HEK293T (cell line): ENCODE results near the gene OSBPL2.

Experiments used
- CTCF ChIA-PET: fragments of 350-600 bp; formaldehyde crosslinking; extraction: SDS; loops from one replicate; lab custom pipeline; 2021; ENCODE audit warnings: antibody characterized with exemption, inconsistent platforms; lab: Yijun Ruan, JAX
- POLR2A ChIA-PET: fragments of 350-600 bp; formaldehyde crosslinking; extraction: SDS; loops from one replicate; lab custom pipeline; 2020; ENCODE audit warnings: antibody characterized with exemption, inconsistent platforms; lab: Yijun Ruan, JAX
- DNase-seq: peaks from one replicate; pipeline ENCODE4 v3.0.0; 2012; ENCODE audit warnings: mixed read lengths; ENCODE audit errors: extremely low spot score
- ARNT ChIP-seq: fragments of 450-650 bp; IDR thresholded peaks from 2 replicates; pipeline ENCODE4 v1.6.1; 2017; ENCODE audit warnings: mild to moderate bottlenecking
- BHLHE40 ChIP-seq: fragments of 450-650 bp; IDR thresholded peaks from 2 replicates; pipeline ENCODE4 v1.6.1; 2016; ENCODE audit warnings: mild to moderate bottlenecking, moderate library complexity, borderline replicate concordance
- CTBP1 ChIP-seq: fragments of 450-650 bp; IDR thresholded peaks from 2 replicates; pipeline ENCODE4 v1.6.1; 2016; ENCODE audit warnings: borderline replicate concordance
- ELF4 ChIP-seq: fragments of 450-650 bp; IDR thresholded peaks from 2 replicates; pipeline ENCODE4 v1.6.1; 2017; ENCODE audit warnings: antibody characterized with exemption
- FOXA1 ChIP-seq: fragments of 450-650 bp; IDR thresholded peaks from 2 replicates; pipeline ENCODE4 v1.6.1; 2016; ENCODE audit warnings: mild to moderate bottlenecking
- FOXK2 ChIP-seq: fragments of 450-650 bp; IDR thresholded peaks from 2 replicates; pipeline ENCODE4 v1.6.1; 2016; ENCODE audit warnings: mild to moderate bottlenecking
- FOXM1 ChIP-seq: fragments of 450-650 bp; IDR thresholded peaks from 2 replicates; pipeline ENCODE4 v1.6.1; 2017; ENCODE audit warnings: mild to moderate bottlenecking, borderline replicate concordance
- HDGF ChIP-seq: fragments of 450-650 bp; IDR thresholded peaks from 2 replicates; pipeline ENCODE4 v1.6.1; 2017; ENCODE audit warnings: antibody characterized with exemption, borderline replicate concordance
- L3MBTL2 ChIP-seq: fragments of 450-650 bp; conservative IDR thresholded peaks from 2 replicates; pipeline ENCODE4 v1.6.1; 2016; ENCODE audit warnings: mild to moderate bottlenecking
- LEF1 ChIP-seq: fragments of 450-650 bp; IDR thresholded peaks from 2 replicates; pipeline ENCODE4 v1.6.1; 2017; ENCODE audit warnings: mild to moderate bottlenecking, borderline replicate concordance
- NFRKB ChIP-seq: fragments of 450-650 bp; IDR thresholded peaks from 2 replicates; pipeline ENCODE4 v1.6.1; 2016; ENCODE audit warnings: mild to moderate bottlenecking, moderate library complexity
- SP1 ChIP-seq: fragments of 450-650 bp; IDR thresholded peaks from 2 replicates; pipeline ENCODE4 v1.6.1; 2017
- SUZ12 ChIP-seq: fragments of 450-650 bp; IDR thresholded peaks from 2 replicates; pipeline ENCODE4 v1.6.1; 2016; ENCODE audit warnings: mild to moderate bottlenecking
- TARDBP ChIP-seq: fragments of 450-650 bp; IDR thresholded peaks from 2 replicates; pipeline ENCODE4 v1.6.1; 2016
- ZNF384 ChIP-seq: fragments of 450-650 bp; IDR thresholded peaks from 2 replicates; pipeline ENCODE4 v1.6.1; 2016
- TF ChIP-seq, protein P1 (sequence below): fragments of 450-650 bp; IDR thresholded peaks from 2 replicates; pipeline ENCODE4 v1.6.1; 2016

Gene OSBPL2

DNA sequence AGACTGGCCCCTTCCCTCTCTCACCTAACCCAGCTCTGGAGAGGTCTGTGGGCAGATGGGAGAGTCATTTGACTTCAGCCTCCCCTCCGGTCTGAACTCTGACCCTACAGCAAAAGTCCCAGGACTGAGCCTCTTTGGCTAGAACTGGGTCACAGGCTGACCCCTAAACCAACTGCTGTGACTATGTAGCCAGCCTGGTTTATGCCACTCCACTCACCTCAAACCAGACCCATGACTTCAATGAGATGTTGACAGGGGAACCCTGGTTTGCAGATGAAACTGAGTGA, 864 bp upstream of the OSBPL2 start:
- no peak for DNase-seq
- TF ChIP-seq NFRKB = no peak
- ChIA-PET CTCF (no interaction called here), POLR2A (no interaction called here)

DNA sequence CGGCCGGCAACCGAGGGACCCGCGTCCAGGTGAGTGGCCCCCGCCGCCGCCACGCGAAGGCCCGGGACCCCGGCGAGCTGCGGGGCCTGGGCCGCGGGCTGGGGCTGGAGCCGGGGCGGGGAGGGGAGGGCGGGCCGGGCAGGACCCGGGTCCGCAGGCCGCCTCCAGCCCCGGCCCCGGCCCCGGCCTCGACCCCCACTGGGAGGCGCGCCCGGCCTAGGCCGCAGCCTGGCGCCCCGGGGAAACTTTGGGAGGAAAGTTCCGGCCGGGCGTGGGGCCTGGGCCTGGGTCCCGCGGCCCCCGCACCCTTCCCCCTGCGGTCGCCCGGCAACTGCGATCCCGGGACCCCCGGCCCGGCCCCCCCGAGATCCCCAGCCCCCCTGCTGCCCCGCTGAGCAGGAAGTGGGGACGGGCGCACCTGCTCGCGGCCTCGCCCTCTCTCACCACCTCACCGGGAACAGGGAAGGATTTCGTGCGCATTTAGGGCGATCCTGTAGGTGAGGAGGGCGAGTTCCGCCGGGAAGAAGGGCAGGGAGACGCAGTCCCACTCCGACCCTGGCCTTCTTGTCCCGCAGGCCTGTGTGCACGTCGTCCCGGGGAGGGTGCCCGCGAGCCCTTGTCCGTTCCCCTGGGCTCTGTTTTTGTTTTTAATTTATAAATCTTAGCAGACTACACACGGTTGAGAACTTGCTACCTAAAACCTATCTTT, 402 bp downstream of the OSBPL2 start:
- no peak for TF ChIP-seq L3MBTL2
- no peak for TF ChIP-seq ELF4
- TF ChIP-seq, protein P1, sequence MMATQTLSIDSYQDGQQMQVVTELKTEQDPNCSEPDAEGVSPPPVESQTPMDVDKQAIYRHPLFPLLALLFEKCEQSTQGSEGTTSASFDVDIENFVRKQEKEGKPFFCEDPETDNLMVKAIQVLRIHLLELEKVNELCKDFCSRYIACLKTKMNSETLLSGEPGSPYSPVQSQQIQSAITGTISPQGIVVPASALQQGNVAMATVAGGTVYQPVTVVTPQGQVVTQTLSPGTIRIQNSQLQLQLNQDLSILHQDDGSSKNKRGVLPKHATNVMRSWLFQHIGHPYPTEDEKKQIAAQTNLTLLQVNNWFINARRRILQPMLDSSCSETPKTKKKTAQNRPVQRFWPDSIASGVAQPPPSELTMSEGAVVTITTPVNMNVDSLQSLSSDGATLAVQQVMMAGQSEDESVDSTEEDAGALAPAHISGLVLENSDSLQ = no peak
- peak; percentile 33 for DNase-seq
- CTCF ChIA-PET = no interaction called here
- POLR2A ChIA-PET = no interaction called here

DNA sequence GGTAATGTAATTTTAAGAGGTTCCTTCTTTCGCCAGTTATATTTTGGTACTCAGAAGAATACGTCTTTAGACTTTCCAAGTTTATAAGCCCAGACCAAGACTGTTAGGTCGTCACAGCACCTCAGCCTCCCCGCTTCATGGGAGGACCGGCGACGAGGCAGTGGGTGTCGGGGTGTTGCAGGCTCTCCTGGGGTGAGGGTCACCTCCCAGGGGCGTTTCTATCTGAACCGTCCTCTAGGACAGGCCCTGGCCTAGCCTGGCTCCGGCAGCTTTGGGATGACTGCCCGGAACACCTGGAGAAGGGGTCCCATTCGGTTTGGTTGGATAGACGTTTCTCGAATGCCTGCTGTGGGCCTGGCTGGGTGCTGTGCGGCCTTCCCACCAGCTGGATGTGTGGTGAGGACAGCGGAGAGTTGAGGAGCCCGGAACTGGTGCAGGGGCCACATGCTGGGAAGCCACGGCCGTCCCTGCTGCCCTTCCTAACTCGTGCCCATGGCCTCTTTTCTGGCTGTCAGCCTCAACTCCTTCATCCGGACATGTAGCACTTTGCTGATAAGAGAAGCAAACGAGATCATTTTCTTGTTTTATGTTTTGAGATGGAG, 1.1 kb downstream of the OSBPL2 start:
- ChIA-PET CTCF (no interaction called here), POLR2A (no interaction called here)
- no peak for DNase-seq
- no peak for TF ChIP-seq ZNF384
- no peak for TF ChIP-seq FOXM1
- TF ChIP-seq FOXA1 = no peak
- no peak for TF ChIP-seq ELF4
- TF ChIP-seq NFRKB = no peak
- TF ChIP-seq HDGF = no peak
- no peak for TF ChIP-seq LEF1
- TF ChIP-seq SP1 = no peak
- TF ChIP-seq, protein P1 = no peak
- TF ChIP-seq L3MBTL2 = no peak
- no peak for TF ChIP-seq SUZ12
- no peak for TF ChIP-seq CTBP1
- no peak for TF ChIP-seq TARDBP
- no peak for TF ChIP-seq FOXK2
- TF ChIP-seq BHLHE40 = no peak
- no peak for TF ChIP-seq ARNT

DNA sequence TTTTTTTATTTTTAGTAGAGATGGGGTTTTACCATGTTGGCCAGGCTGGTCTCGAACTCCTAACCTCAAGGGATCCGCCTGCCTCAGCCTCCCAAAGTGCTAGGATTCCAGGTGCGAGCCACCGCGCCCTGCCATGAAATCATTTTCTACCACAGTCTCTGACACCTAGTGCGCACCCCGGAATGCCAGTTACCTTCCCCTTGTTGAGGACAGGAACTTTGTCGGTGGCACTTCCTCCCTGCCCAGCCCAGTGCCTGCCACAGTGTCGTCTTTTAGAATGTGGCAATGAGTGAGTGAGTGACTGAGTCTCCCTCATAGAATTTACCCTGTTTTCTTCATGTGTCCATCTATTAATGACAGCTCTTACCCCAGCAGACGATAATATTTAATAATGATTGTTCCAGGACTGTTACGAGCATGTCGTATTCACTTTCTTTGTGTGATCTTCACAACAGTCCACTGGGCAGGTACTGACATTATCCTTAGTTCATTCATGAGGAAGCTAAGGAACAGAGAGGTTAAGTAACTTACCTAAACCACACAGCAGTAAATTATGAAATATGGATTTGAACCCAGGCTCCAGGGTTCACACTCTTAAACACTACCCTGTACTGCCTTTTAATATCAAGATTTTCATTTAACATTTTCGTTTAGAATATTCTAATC, 1.8 kb downstream of the OSBPL2 start:
- CTCF ChIA-PET = no interaction called here
- no peak for TF ChIP-seq NFRKB
- TF ChIP-seq ARNT = no peak
- TF ChIP-seq FOXM1 = no peak
- TF ChIP-seq, protein P1 = no peak
- no peak for TF ChIP-seq SP1
- TF ChIP-seq ZNF384 = no peak
- TF ChIP-seq ELF4 = no peak
- no peak for TF ChIP-seq SUZ12
- no peak for TF ChIP-seq CTBP1
- TF ChIP-seq TARDBP = no peak
- TF ChIP-seq FOXA1 = no peak
- no peak for TF ChIP-seq HDGF
- no peak for DNase-seq
- POLR2A ChIA-PET = no interaction called here

DNA sequence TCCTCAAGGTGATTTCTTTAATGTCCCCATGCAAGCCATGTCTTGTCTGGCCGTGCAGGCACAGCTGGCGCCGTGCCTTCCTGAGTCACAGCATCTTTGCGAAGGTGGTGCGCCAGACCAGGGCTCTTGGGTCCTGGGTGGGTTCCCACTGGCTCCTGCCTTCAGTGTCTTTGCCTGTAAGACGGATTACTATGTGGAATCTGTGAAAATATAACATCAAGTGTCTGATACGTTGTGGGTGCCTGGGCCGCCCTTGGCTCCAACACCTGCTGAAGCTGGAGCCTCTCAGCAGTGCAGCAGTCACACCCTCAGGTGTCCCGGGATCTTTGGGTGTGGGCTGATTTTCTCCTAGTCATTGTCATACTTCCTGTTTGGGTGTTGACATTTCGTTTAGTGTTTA, 3.2 kb downstream of the OSBPL2 start:
- DNase-seq = no peak
- TF ChIP-seq L3MBTL2 (no peak), LEF1 (no peak), ELF4 (no peak), SP1 (no peak), NFRKB (no peak), SUZ12 (no peak), HDGF (no peak), FOXK2 (no peak), TARDBP (no peak), ARNT (no peak), ZNF384 (no peak), BHLHE40 (no peak), CTBP1 (no peak), FOXA1 (no peak)
- TF ChIP-seq, protein P1 = no peak
- POLR2A ChIA-PET = no interaction called here
- CTCF ChIA-PET = no interaction called here

DNA sequence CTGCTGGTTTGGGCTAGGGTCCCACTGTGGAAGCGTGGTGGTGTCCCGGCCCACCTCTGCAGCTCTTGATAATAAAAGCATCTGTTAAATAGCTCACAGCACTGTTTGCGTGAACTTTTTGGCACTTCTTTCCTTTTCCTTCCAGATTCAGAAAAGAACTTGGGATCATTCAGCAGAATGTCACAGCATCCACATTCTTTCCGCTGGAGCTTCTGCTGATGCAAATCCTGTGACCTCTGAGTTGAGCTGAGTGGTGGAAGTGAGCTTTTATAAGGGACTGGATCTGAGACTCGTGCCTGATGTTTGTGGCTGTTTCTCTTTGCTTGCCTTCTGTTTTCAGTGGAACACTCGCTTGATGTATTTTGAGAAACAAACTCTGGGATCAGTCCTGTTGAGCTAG, 3.9 kb downstream of the OSBPL2 start:
- TF ChIP-seq ELF4 (no peak), SP1 (no peak), NFRKB (no peak), FOXA1 (no peak), CTBP1 (no peak), LEF1 (no peak)
- POLR2A ChIA-PET = no interaction called here
- DNase-seq = no peak
- CTCF ChIA-PET = no interaction called here
